Measurements from ENCODE around the gene ARHGAP45. TPM values are rescaled to one million over a fixed set of nuclear protein-coding genes. Genes with fewer than 3 reads are reported as not detected.

ARHGAP45 gene
- total RNA-seq, 4 donors from 2014 or later = 17.8 to 28.3 (median 21.2) TPM

- H3K27me3 ChIP-seq = peaks cover 0 to 8% (median 0%) of the 10 kb centered on the region in 4 donors
- TF ChIP-seq POLR2AphosphoS5 (IDR thresholded peaks at IDR 0.05) = no peak
- TF ChIP-seq CTCF (IDR thresholded peaks at IDR 0.05) = no peak
- TF ChIP-seq POLR2A (IDR thresholded peaks at IDR 0.05; ENCODE audit: low read depth) = no peak
- no peak for TF ChIP-seq EP300 (IDR thresholded peaks at IDR 0.05)
- intact Hi-C loops (cut with DNase I) = no loop called here
- peaks cover 34 to 73% (median 69%) of the 10 kb centered on the region in 4 donors for H3K4me1 ChIP-seq
- H3K9me3 ChIP-seq = no peaks in the 10 kb centered on the region
- peak overlapping the region; percentile 96 to 100 (median 98) for H3K27ac ChIP-seq (replicated peaks in 1 of 4)
- DNase-seq (ENCODE audit: extremely low spot score) = no peak
- peak overlapping the region; percentile 68 to 96 (median 86) for H3K4me3 ChIP-seq
- H3K36me3 ChIP-seq = peaks cover 6 to 16% (median 10%) of the 10 kb centered on the region in 4 donors
- WGBS = 4% methylated on average over 16 of the region's 36 CpGs
These were observed 40.0 kb upstream of the ARHGAP45 start for GRCh38 chr19:1026783-1027649.

- H3K4me1 ChIP-seq = peaks cover 29 to 66% (median 62%) of the 10 kb centered on the region in 4 donors
- TF ChIP-seq POLR2AphosphoS5 (IDR thresholded peaks at IDR 0.05) (no peak), EP300 (IDR thresholded peaks at IDR 0.05) (no peak), POLR2A (IDR thresholded peaks at IDR 0.05; ENCODE audit: low read depth) (no peak), CTCF (IDR thresholded peaks at IDR 0.05) (no peak)
- intact Hi-C loops (cut with DNase I) = no loop called here
- H3K36me3 ChIP-seq = peaks cover 12 to 23% (median 16%) of the 10 kb centered on the region in 4 donors
- DNase-seq (ENCODE audit: extremely low spot score) = no peak
- H3K27ac ChIP-seq (replicated peaks in 1 of 4) = peak overlapping the region; percentile 96 to 100 (median 98)
- 2% methylated on average over 11 of the region's 16 CpGs for WGBS
- H3K9me3 ChIP-seq = no peaks in the 10 kb centered on the region
- H3K27me3 ChIP-seq = peaks cover 0 to 8% (median 0%) of the 10 kb centered on the region in 4 donors
- H3K4me3 ChIP-seq = peak overlapping the region; percentile 68 to 96 (median 86)
These were observed 39.3 kb upstream of the ARHGAP45 start for GRCh38 chr19:1027650-1028061.

GRCh38 chr19:1028062-1028926 lies 38.7 kb upstream of the ARHGAP45 start:
- no peaks in the 10 kb centered on the region for H3K9me3 ChIP-seq
- H3K4me3 ChIP-seq = peak overlapping the region; percentile 68 to 96 (median 86)
- peaks cover 19 to 29% (median 22%) of the 10 kb centered on the region in 4 donors for H3K36me3 ChIP-seq
- peak overlapping the region; percentile 96 to 100 (median 98) for H3K27ac ChIP-seq (replicated peaks in 1 of 4)
- peaks cover 0 to 8% (median 0%) of the 10 kb centered on the region in 4 donors for H3K27me3 ChIP-seq
- peak; percentile 41 to 70 for TF ChIP-seq POLR2AphosphoS5 (IDR thresholded peaks at IDR 0.05)
- TF ChIP-seq EP300 (IDR thresholded peaks at IDR 0.05) = no peak
- no peak for TF ChIP-seq CTCF (IDR thresholded peaks at IDR 0.05)
- no peak for TF ChIP-seq POLR2A (IDR thresholded peaks at IDR 0.05; ENCODE audit: low read depth)
- intact Hi-C loops (cut with DNase I) = no loop called here
- under 1% methylated on average over 19 of the region's 58 CpGs for WGBS
- H3K4me1 ChIP-seq = peaks cover 25 to 60% (median 56%) of the 10 kb centered on the region in 4 donors
- DNase-seq (ENCODE audit: extremely low spot score) = no peak

GRCh38 chr19:1032264-1032867 lies 34.6 kb upstream of the ARHGAP45 start:
- Histone ChIP-seq H3K36me3 (peaks cover 32 to 56% (median 46%) of the 10 kb centered on the region in 4 donors), H3K4me1 (peaks cover 19 to 37% (median 36%) of the 10 kb centered on the region in 4 donors), H3K27me3 (no peaks in the 10 kb centered on the region), H3K9me3 (no peaks in the 10 kb centered on the region), H3K4me3 (no peak overlapping the region), H3K27ac (replicated peaks in 1 of 4) (no peak overlapping the region)
- 85% methylated on average over 18 of the region's 20 CpGs for WGBS
- intact Hi-C loops (cut with DNase I) = no loop called here
- no peak for DNase-seq (ENCODE audit: extremely low spot score)
- TF ChIP-seq EP300 (IDR thresholded peaks at IDR 0.05) (no peak), POLR2AphosphoS5 (IDR thresholded peaks at IDR 0.05) (no peak), POLR2A (IDR thresholded peaks at IDR 0.05; ENCODE audit: low read depth) (no peak), CTCF (IDR thresholded peaks at IDR 0.05) (no peak)
